Measurements from ENCODE around the gene ZFAND4. TPM values are rescaled to one million over a fixed set of nuclear protein-coding genes. Genes with fewer than 3 reads are reported as not detected.
A peak's percentile ranks its signal among the peaks of the same experiment; 100 is the strongest.

Gene ZFAND4
- total and polyA plus RNA-seq, 8 donors, result 2.2 to 11.0 (median 6.7) TPM

GRCh38 chr10:45640049-45640448, 32.5 kb downstream of the ZFAND4 start:
- WGBS, 2 donors, result 98 to 100% methylated on average over 1 of the region's 1 CpG
- Histone ChIP-seq H3K27ac (no peak overlapping the region), H3K27me3 (no peaks in the 10 kb centered on the region), H3K9me3 (no peaks in the 10 kb centered on the region), H3K4me1 (no peaks in the 10 kb centered on the region), H3K36me3 (no peaks in the 10 kb centered on the region), H3K4me3 (no peak overlapping the region)
- FAIRE-seq (no peak), ATAC-seq (no peak), DNase-seq (no peak)
- no peak for TF ChIP-seq CTCF (IDR thresholded peaks at IDR 0.05)
- intact Hi-C loops (cut with DNase I), result no loop called here

GRCh38 chr10:45627412-45628048, 45.0 kb downstream of the ZFAND4 start:
- H3K27me3 ChIP-seq, result no peaks in the 10 kb centered on the region
- FAIRE-seq, result no peak
- H3K4me1 ChIP-seq, result peaks cover 3 to 6% (median 4%) of the 10 kb centered on the region in 3 donors
- WGBS, 2 donors, result 45 to 59% methylated on average over 5 of the region's 5 CpGs
- TF ChIP-seq CTCF (IDR thresholded peaks at IDR 0.05), result no peak
- no peaks in the 10 kb centered on the region for H3K9me3 ChIP-seq
- H3K36me3 ChIP-seq, result no peaks in the 10 kb centered on the region
- peak in 3 of 6 donors; percentile 15 to 36 (median 24) for DNase-seq
- intact Hi-C loops (cut with DNase I), result no loop called here
- H3K27ac ChIP-seq, result no peak overlapping the region
- peak; percentile 69 to 92 (median 76) for ATAC-seq
- no peak overlapping the region for H3K4me3 ChIP-seq

DNA sequence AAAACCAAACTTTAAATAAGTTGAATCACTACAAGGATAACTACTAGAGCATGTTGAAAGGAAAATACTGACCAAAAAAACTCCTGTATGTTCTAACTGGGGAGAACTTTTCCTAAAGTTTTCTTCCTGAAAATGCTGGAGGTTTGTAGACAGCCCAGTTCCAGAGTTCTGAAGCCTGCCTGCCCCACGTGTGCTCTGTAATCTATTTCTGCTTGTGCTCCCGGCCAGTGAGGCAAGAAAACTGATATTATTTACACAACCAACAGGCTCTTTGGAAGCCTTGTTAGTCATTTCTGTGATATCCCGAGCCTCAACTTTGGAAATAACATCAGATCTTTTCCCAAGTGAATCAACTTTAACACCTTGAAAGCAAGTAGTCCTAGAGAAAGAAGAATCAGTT, 46.7 kb downstream of the ZFAND4 start:
- DNase-seq, result peak in 1 of 6 donors; percentile 13
- FAIRE-seq, result no peak

DNA sequence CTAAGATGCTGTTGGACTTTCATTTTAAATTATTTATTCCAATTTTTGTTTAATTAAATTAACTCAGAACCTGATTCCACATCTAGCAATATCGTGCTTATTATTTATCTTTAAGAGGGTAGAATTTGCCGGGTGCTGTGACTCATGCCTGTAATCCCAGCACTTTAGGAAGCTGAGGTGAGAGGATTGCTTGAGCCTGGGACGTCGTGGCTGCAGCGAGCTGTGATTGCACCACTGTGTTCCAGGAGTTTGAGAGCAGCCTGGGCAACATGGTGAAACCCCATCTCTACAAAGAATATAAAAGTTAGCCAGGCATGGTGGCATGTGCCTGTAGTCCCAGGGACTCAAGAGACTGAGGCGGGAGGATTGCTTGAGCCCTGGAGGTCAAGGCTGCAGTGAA, 47.8 kb downstream of the ZFAND4 start:
- no peaks in the 10 kb centered on the region for H3K36me3 ChIP-seq
- no peaks in the 10 kb centered on the region for H3K9me3 ChIP-seq
- H3K4me1 ChIP-seq, result peaks cover 3 to 6% (median 4%) of the 10 kb centered on the region in 3 donors
- 95 to 96% methylated on average over 6 of the region's 6 CpGs for WGBS, 2 donors
- no peak overlapping the region for H3K27ac ChIP-seq
- TF ChIP-seq CTCF (IDR thresholded peaks at IDR 0.05), result no peak
- ATAC-seq (no peak), DNase-seq (no peak), FAIRE-seq (no peak)
- no peak overlapping the region for H3K4me3 ChIP-seq
- intact Hi-C loops (cut with DNase I), result no loop called here
- no peaks in the 10 kb centered on the region for H3K27me3 ChIP-seq

More for the DNA sequence above, 46.7 kb downstream of the ZFAND4 start:
- Histone ChIP-seq H3K4me1 (peaks cover 3 to 6% (median 4%) of the 10 kb centered on the region in 3 donors), H3K36me3 (no peaks in the 10 kb centered on the region), H3K27me3 (no peaks in the 10 kb centered on the region), H3K9me3 (no peaks in the 10 kb centered on the region), H3K27ac (peak overlapping the region in 1 of 4 donors; percentile 4), H3K4me3 (no peak overlapping the region)
- intact Hi-C loops (cut with DNase I), result no loop called here
- 31 to 35% methylated on average over 3 of the region's 3 CpGs for WGBS, 2 donors
- TF ChIP-seq CTCF (IDR thresholded peaks at IDR 0.05), result no peak
- ATAC-seq, result peak; percentile 84 to 94 (median 90)

DNA sequence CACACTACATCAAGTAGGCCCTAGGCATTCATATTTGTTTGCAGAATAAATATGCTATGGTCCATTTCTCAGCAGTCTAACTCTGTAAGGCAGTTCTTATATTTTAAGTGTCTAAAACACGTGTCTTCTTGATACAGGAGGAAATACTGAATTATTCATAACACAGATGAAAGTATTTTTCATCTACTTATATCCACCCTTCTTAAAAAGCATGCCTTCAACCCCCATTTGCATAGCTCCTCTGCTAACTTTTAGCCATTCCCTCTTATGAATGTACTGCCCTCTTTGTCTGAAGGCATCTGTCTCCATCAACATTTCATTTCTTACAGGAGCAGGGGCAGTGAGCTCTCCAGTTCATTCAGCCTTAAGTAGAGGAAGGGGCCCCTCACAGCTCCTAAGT, 57.7 kb downstream of the ZFAND4 start:
- no peak for DNase-seq
- Histone ChIP-seq H3K27ac (no peak overlapping the region), H3K4me1 (no peaks in the 10 kb centered on the region), H3K9me3 (no peaks in the 10 kb centered on the region), H3K27me3 (no peaks in the 10 kb centered on the region), H3K36me3 (peaks cover 0 to 7% (median 0%) of the 10 kb centered on the region in 3 donors), H3K4me3 (no peak overlapping the region)
- WGBS, 2 donors, result 83 to 94% methylated on average over 1 of the region's 1 CpG
- TF ChIP-seq CTCF (IDR thresholded peaks at IDR 0.05), result no peak
- ATAC-seq, result no peak
- FAIRE-seq, result no peak
- intact Hi-C loops (cut with DNase I), result no loop called here
